Thoracic aorta (tissue), 2 donors: Measurements from ENCODE around the gene WDR20. TPM values are rescaled to one million over a fixed set of nuclear protein-coding genes. Genes with fewer than 3 reads are reported as not detected.

Source experiments
- ATAC-seq: fragments of 150-250 bp; one replicate; pipeline ENCODE4 v1.8.0; 2017; ENCODE audit warnings: low read depth; ENCODE audit not compliant: insufficient number of reproducible peaks, low FRiP score
- DNase-seq: peaks from one replicate; pipeline ENCODE4 v3.0.0-alpha.2; 2020; ENCODE audit warnings: low spot score
- H3K27ac ChIP-seq, 2 donors: fragments of 200-600 bp; sonication (generic); 1 replicate in 1 of 2; 2 replicates in 1 of 2; pipeline ENCODE4 v1.5.1; 2016; ENCODE audit warnings: mild to moderate bottlenecking in 2 of 2, moderate library complexity in 2 of 2
- H3K27me3 ChIP-seq: fragments of 200-600 bp; sonication (generic); replicated peaks from 2 replicates; pipeline ENCODE4 v1.6.0; 2016; ENCODE audit warnings: mild to moderate bottlenecking; ENCODE audit not compliant: insufficient read depth
- H3K36me3 ChIP-seq: fragments of 200-600 bp; sonication (generic); one replicate; pipeline ENCODE4 v1.5.1; 2016
- H3K4me1 ChIP-seq, 2 donors: fragments of 200-600 bp; sonication (generic); 1 replicate in 1 of 2; 2 replicates in 1 of 2; pipeline versions ENCODE4 v1.5.1 to v1.6.0; 2016; ENCODE audit warnings: low read depth in 2 of 2, mild to moderate bottlenecking in 1 of 2; ENCODE audit not compliant: control insufficient read depth in 1 of 2
- H3K4me3 ChIP-seq: fragments of 200-600 bp; sonication (generic); 2 replicates; pipeline ENCODE4 v1.5.1; 2016; ENCODE audit warnings: mild to moderate bottlenecking
- H3K9me3 ChIP-seq: fragments of 200-600 bp; sonication (generic); 2 replicates; pipeline ENCODE4 v1.5.1; 2016
- total RNA-seq, 2 donors: library from RNA; depleted of rRNA; stranded (reverse); fragments of >200 nt; gene quantifications; one replicate each; pipeline versions ENCODE4 v1.1.0 to v1.2.3, GENCODE V29; 2016
- TF ChIP-seq, protein P1 (sequence below): fragments of 200-600 bp; sonication (generic); IDR thresholded peaks from one replicate; pipeline ENCODE4 v1.5.1; 2019; ENCODE audit warnings: antibody characterized with exemption

The WDR20 gene
- total RNA-seq, 2 donors from 2014 or later: 11.0 to 30.0 TPM

GRCh38 chr14:102182936-102183619 lies 43.4 kb downstream of the WDR20 start:
- ATAC-seq (no peak), DNase-seq (no peak)
- H3K27ac ChIP-seq: no peak overlapping the region
- H3K36me3 ChIP-seq: no peaks in the 10 kb centered on the region
- H3K9me3 ChIP-seq: no peaks in the 10 kb centered on the region
- H3K4me3 ChIP-seq: no peak overlapping the region
- H3K4me1 ChIP-seq: peaks cover 28 to 34% of the 10 kb centered on the region in 2 donors
- no peaks in the 10 kb centered on the region for H3K27me3 ChIP-seq
- TF ChIP-seq, protein P1, sequence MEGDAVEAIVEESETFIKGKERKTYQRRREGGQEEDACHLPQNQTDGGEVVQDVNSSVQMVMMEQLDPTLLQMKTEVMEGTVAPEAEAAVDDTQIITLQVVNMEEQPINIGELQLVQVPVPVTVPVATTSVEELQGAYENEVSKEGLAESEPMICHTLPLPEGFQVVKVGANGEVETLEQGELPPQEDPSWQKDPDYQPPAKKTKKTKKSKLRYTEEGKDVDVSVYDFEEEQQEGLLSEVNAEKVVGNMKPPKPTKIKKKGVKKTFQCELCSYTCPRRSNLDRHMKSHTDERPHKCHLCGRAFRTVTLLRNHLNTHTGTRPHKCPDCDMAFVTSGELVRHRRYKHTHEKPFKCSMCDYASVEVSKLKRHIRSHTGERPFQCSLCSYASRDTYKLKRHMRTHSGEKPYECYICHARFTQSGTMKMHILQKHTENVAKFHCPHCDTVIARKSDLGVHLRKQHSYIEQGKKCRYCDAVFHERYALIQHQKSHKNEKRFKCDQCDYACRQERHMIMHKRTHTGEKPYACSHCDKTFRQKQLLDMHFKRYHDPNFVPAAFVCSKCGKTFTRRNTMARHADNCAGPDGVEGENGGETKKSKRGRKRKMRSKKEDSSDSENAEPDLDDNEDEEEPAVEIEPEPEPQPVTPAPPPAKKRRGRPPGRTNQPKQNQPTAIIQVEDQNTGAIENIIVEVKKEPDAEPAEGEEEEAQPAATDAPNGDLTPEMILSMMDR: no peak

DNA sequence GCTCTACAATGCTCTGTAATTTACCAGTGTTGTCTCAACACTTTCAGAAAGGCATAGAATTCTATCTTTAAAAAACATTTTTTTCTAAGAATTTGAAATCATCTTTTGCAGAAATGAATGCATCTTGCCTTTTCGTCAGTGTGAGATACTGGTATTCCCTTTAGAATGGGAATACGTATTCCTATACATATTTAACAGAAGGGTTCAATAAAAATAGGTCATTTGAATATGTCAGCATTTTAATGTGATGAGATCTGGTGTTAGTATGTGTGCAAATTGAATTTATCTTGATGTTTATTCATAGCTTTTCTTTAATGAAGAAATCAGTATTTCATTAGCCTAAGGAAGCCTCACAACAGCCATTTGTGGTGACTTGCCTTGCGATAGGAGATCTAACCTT lies 44.2 kb downstream of the WDR20 start:
- Histone ChIP-seq H3K9me3 (no peaks in the 10 kb centered on the region), H3K4me1 (peaks cover 29 to 35% of the 10 kb centered on the region in 2 donors), H3K27me3 (no peaks in the 10 kb centered on the region), H3K36me3 (no peaks in the 10 kb centered on the region), H3K4me3 (no peak overlapping the region), H3K27ac (no peak overlapping the region)
- no peak for ATAC-seq
- TF ChIP-seq, protein P1: no peak
- no peak for DNase-seq

DNA sequence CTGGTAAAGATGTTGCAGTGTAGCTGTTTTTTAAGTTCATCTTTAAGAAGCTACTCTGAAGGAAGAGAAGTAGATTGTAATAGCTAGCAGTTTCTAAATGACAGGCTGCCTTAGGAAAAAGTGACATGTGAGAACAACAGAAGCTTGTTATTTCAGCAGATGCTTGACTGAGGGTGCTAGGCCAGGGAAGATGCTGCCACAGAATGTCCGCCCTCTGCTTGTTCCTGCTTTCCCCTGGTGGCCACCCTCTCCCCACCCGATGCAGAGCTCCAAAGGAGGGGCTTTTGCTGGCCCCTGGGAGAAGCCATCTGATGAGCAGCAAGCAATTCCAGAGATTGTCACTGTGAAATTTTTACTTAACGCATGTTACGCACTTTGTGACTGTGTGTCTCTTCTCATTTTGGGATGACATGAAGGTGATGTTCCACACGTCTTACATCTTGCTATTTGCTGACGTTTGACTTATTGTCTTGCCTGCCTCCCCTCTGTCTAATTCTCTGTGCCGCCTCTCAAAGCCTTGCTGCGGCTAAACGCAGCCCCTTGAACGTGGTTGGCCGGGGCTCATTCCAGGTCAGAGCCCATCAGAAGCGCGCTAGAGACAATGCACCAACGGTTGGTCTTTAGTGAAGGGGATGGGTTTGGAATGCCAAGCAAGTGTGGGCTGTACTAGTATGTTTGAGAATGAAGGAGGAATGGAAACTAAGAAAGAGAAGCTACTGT lies 44.8 kb downstream of the WDR20 start:
- ATAC-seq: no peak
- TF ChIP-seq, protein P1: no peak
- Histone ChIP-seq H3K9me3 (no peaks in the 10 kb centered on the region), H3K27me3 (no peaks in the 10 kb centered on the region), H3K4me3 (no peak overlapping the region), H3K4me1 (peaks cover 29 to 35% of the 10 kb centered on the region in 2 donors), H3K36me3 (no peaks in the 10 kb centered on the region), H3K27ac (no peak overlapping the region)
- DNase-seq: no peak

DNA sequence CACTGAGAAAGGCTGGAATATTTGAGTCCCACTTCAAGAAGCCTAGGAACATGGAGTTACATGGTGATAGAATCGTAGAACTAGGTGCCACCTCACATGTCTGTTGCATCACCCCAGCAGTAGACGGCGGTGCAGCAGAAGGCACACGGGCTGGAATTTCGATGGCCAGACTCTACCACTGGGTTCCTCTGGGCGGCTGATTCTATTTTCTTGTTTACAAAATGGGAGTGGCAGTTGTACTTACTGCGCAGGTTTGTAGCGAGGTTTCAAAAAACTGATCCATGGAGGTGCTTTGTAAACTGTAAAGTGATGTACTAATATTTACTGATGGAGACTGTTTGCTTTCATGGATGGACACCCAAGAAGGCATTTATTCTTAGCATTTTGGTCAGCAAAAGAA lies 45.7 kb downstream of the WDR20 start:
- Histone ChIP-seq H3K36me3 (no peaks in the 10 kb centered on the region), H3K9me3 (no peaks in the 10 kb centered on the region), H3K4me3 (no peak overlapping the region), H3K27me3 (no peaks in the 10 kb centered on the region), H3K27ac (no peak overlapping the region), H3K4me1 (peaks cover 29 to 35% of the 10 kb centered on the region in 2 donors)
- TF ChIP-seq, protein P1: no peak
- ATAC-seq: no peak
- no peak for DNase-seq

GRCh38 chr14:102187044-102187443 lies 47.3 kb downstream of the WDR20 start:
- ATAC-seq (peak; percentile 77), DNase-seq (no peak)
- TF ChIP-seq, protein P1: no peak
- peak overlapping the region; percentile 23 to 54 for H3K27ac ChIP-seq
- H3K36me3 ChIP-seq: no peaks in the 10 kb centered on the region
- H3K9me3 ChIP-seq: no peaks in the 10 kb centered on the region
- H3K4me1 ChIP-seq: peaks cover 23 to 30% of the 10 kb centered on the region in 2 donors
- peak overlapping the region; percentile 38 for H3K4me3 ChIP-seq
- H3K27me3 ChIP-seq: no peaks in the 10 kb centered on the region
